ENCODE data around the gene AKAP13. TPM values are rescaled to one million over a fixed set of nuclear protein-coding genes. Genes with fewer than 3 reads are reported as not detected.

The AKAP13 gene
- total RNA-seq, 6 donors from 2014 or later, result 329 to 1,278 (median 748) TPM

GRCh38 chr15:85681386-85681785 is 301.0 kb downstream of the AKAP13 start:
- peaks cover 0 to 4% (median 2%) of the 10 kb centered on the region in 4 donors for H3K4me1 ChIP-seq
- no peak for TF ChIP-seq EP300 (IDR thresholded peaks at IDR 0.05)
- TF ChIP-seq CTCF (IDR thresholded peaks at IDR 0.05), result no peak
- no peak for TF ChIP-seq POLR2AphosphoS5 (IDR thresholded peaks at IDR 0.05)
- no peak for TF ChIP-seq POLR2A (IDR thresholded peaks at IDR 0.05)
- no peak for DNase-seq
- H3K9me3 ChIP-seq, result no peaks in the 10 kb centered on the region
- H3K27me3 ChIP-seq, result no peaks in the 10 kb centered on the region
- H3K36me3 ChIP-seq, result peaks cover 39 to 95% (median 73%) of the 10 kb centered on the region in 4 donors
- no peak for ATAC-seq (ENCODE audit: low FRiP score in 2 of 2)
- no peak overlapping the region for H3K4me3 ChIP-seq
- WGBS, 2 donors, result 85 to 93% methylated on average over 4 of the region's 4 CpGs
- no peak overlapping the region for H3K27ac ChIP-seq

- Histone ChIP-seq H3K4me3 (no peak overlapping the region), H3K9me3 (no peaks in the 10 kb centered on the region), H3K36me3 (peaks cover 29 to 91% (median 52%) of the 10 kb centered on the region in 4 donors), H3K27ac (no peak overlapping the region), H3K27me3 (no peaks in the 10 kb centered on the region), H3K4me1 (peaks cover 10 to 23% (median 20%) of the 10 kb centered on the region in 4 donors)
- no peak for ATAC-seq (ENCODE audit: low FRiP score in 2 of 2)
- WGBS, 2 donors, result 80 to 81% methylated on average over 6 of the region's 6 CpGs
- DNase-seq, result no peak
- TF ChIP-seq CTCF (IDR thresholded peaks at IDR 0.05), result no peak
- no peak for TF ChIP-seq POLR2AphosphoS5 (IDR thresholded peaks at IDR 0.05)
- no peak for TF ChIP-seq EP300 (IDR thresholded peaks at IDR 0.05)
Observed at GRCh38 chr15:85684174-85684710, 303.8 kb downstream of the AKAP13 start.

GRCh38 chr15:85685356-85685755 is 305.0 kb downstream of the AKAP13 start:
- no peak overlapping the region for H3K4me3 ChIP-seq
- ATAC-seq (ENCODE audit: low FRiP score in 2 of 2) (no peak), DNase-seq (no peak)
- peaks cover 29 to 81% (median 48%) of the 10 kb centered on the region in 4 donors for H3K36me3 ChIP-seq
- H3K27ac ChIP-seq, result no peak overlapping the region
- H3K27me3 ChIP-seq, result no peaks in the 10 kb centered on the region
- WGBS, 2 donors, result 75 to 87% methylated on average over 9 of the region's 9 CpGs
- H3K4me1 ChIP-seq, result peaks cover 19 to 34% (median 31%) of the 10 kb centered on the region in 4 donors
- no peaks in the 10 kb centered on the region for H3K9me3 ChIP-seq
- TF ChIP-seq POLR2A (IDR thresholded peaks at IDR 0.05) (no peak), EP300 (IDR thresholded peaks at IDR 0.05) (no peak), CTCF (IDR thresholded peaks at IDR 0.05) (no peak), POLR2AphosphoS5 (IDR thresholded peaks at IDR 0.05) (no peak)

- Histone ChIP-seq H3K27me3 (no peaks in the 10 kb centered on the region), H3K27ac (peak overlapping the region in 1 of 4 donors; percentile 38), H3K36me3 (peaks cover 23 to 75% (median 41%) of the 10 kb centered on the region in 4 donors), H3K9me3 (no peaks in the 10 kb centered on the region), H3K4me3 (no peak overlapping the region), H3K4me1 (peaks cover 30 to 54% (median 48%) of the 10 kb centered on the region in 4 donors)
- WGBS, 2 donors, result 88 to 95% methylated on average over 2 of the region's 2 CpGs
- no peak for TF ChIP-seq CTCF (IDR thresholded peaks at IDR 0.05)
- no peak for TF ChIP-seq POLR2AphosphoS5 (IDR thresholded peaks at IDR 0.05)
- no peak for TF ChIP-seq POLR2A (IDR thresholded peaks at IDR 0.05)
- TF ChIP-seq EP300 (IDR thresholded peaks at IDR 0.05), result no peak
- no peak for ATAC-seq (ENCODE audit: low FRiP score in 2 of 2)
- DNase-seq, result no peak
Observed at GRCh38 chr15:85687329-85687728, 306.9 kb downstream of the AKAP13 start.

GRCh38 chr15:85688711-85689110 is 308.3 kb downstream of the AKAP13 start:
- no peak overlapping the region for H3K4me3 ChIP-seq
- no peaks in the 10 kb centered on the region for H3K9me3 ChIP-seq
- H3K36me3 ChIP-seq, result peaks cover 23 to 73% (median 39%) of the 10 kb centered on the region in 4 donors
- ATAC-seq (ENCODE audit: low FRiP score in 2 of 2) (no peak), DNase-seq (no peak)
- H3K27ac ChIP-seq, result peak overlapping the region in 3 of 4 donors; percentile 75 to 81 (median 78)
- no peaks in the 10 kb centered on the region for H3K27me3 ChIP-seq
- TF ChIP-seq CTCF (IDR thresholded peaks at IDR 0.05) (no peak), POLR2A (IDR thresholded peaks at IDR 0.05) (no peak), EP300 (IDR thresholded peaks at IDR 0.05) (no peak), POLR2AphosphoS5 (IDR thresholded peaks at IDR 0.05) (no peak)
- 18 to 20% methylated on average over 3 of the region's 3 CpGs for WGBS, 2 donors
- H3K4me1 ChIP-seq, result peaks cover 37 to 66% (median 57%) of the 10 kb centered on the region in 4 donors
